Neutrophil (primary cell): ENCODE results near the gene DNAH3.

ENCODE experiments used
- H3K27ac ChIP-seq: fragments of 200-600 bp; sonication (generic); 2 replicates; pipeline ENCODE4 v1.5.1; 2016; ENCODE audit warnings: mild to moderate bottlenecking, moderate library complexity
- H3K27me3 ChIP-seq: fragments of 200-600 bp; sonication (generic); 2 replicates; pipeline ENCODE4 v1.6.0; 2016; ENCODE audit warnings: mild to moderate bottlenecking
- H3K36me3 ChIP-seq: fragments of 200-600 bp; sonication (generic); 2 replicates; pipeline ENCODE4 v1.5.1; 2017
- H3K4me1 ChIP-seq, 2 experiments: fragments of 200-600 bp in 1 of 2; sonication (generic) in 1 of 2; 1 replicate in 1 of 2; 2 replicates in 1 of 2; pipeline versions ENCODE4 v1.5.1 to v1.6.1; 2013 to 2016; ENCODE audit warnings: low read depth in 1 of 2, low read length in 1 of 2, mild to moderate bottlenecking in 1 of 2, moderate library complexity in 1 of 2; ENCODE audit not compliant: control insufficient read depth in 1 of 2, insufficient read depth in 1 of 2
- H3K4me3 ChIP-seq, 2 experiments: fragments of 200-600 bp in 1 of 2; sonication (generic) in 1 of 2; 1 replicate in 1 of 2; 2 replicates in 1 of 2; pipeline ENCODE4 v1.5.1; 2013 to 2016; ENCODE audit warnings: low read depth in 1 of 2, low read length in 1 of 2, mild to moderate bottlenecking in 1 of 2, moderate library complexity in 1 of 2
- H3K9me3 ChIP-seq: fragments of 200-600 bp; sonication (generic); 2 replicates; pipeline ENCODE4 v1.5.1; 2016
- CTCF ChIP-seq: fragments of 200-600 bp; sonication (generic); IDR thresholded peaks from 2 replicates; pipeline ENCODE4 v1.5.1; 2016; ENCODE audit warnings: antibody characterized with exemption

The DNAH3 gene

GRCh38 chr16:21185659-21186325 is 35.1 kb upstream of the DNAH3 start:
- Histone ChIP-seq H3K27ac (no peak overlapping the region), H3K27me3 (peaks cover 4% of the 10 kb centered on the region), H3K36me3 (peaks cover 13% of the 10 kb centered on the region), H3K9me3 (no peaks in the 10 kb centered on the region), H3K4me3 (no peak overlapping the region), H3K4me1 (no peaks in the 10 kb centered on the region)
- TF ChIP-seq CTCF: no peak

GRCh38 chr16:21184834-21185233 is 34.2 kb upstream of the DNAH3 start:
- no peak for TF ChIP-seq CTCF

GRCh38 chr16:21183995-21184394 is 33.3 kb upstream of the DNAH3 start:
- H3K9me3 ChIP-seq: no peaks in the 10 kb centered on the region
- no peaks in the 10 kb centered on the region for H3K4me1 ChIP-seq
- TF ChIP-seq CTCF: no peak
- H3K27me3 ChIP-seq: peaks cover 4% of the 10 kb centered on the region
- no peak overlapping the region for H3K27ac ChIP-seq
- H3K4me3 ChIP-seq: no peak overlapping the region
- peaks cover 13% of the 10 kb centered on the region for H3K36me3 ChIP-seq

More at GRCh38 chr16:21184834-21185233, 34.2 kb upstream of the DNAH3 start:
- Histone ChIP-seq H3K9me3 (no peaks in the 10 kb centered on the region), H3K4me1 (no peaks in the 10 kb centered on the region), H3K4me3 (no peak overlapping the region), H3K27me3 (peaks cover 4% of the 10 kb centered on the region), H3K27ac (no peak overlapping the region), H3K36me3 (peaks cover 13% of the 10 kb centered on the region)

- TF ChIP-seq CTCF: no peak
- H3K4me3 ChIP-seq: no peak overlapping the region
- no peak overlapping the region for H3K27ac ChIP-seq
- no peaks in the 10 kb centered on the region for H3K4me1 ChIP-seq
- peaks cover 13% of the 10 kb centered on the region for H3K36me3 ChIP-seq
- no peaks in the 10 kb centered on the region for H3K9me3 ChIP-seq
- no peaks in the 10 kb centered on the region for H3K27me3 ChIP-seq
These were observed 29.3 kb upstream of the DNAH3 start for GRCh38 chr16:21179983-21180365.

GRCh38 chr16:21179126-21179982 is 28.7 kb upstream of the DNAH3 start:
- no peak for TF ChIP-seq CTCF

More at GRCh38 chr16:21179126-21179982, 28.7 kb upstream of the DNAH3 start:
- Histone ChIP-seq H3K4me3 (no peak overlapping the region), H3K9me3 (no peaks in the 10 kb centered on the region), H3K27ac (no peak overlapping the region), H3K27me3 (no peaks in the 10 kb centered on the region), H3K36me3 (peaks cover 17% of the 10 kb centered on the region), H3K4me1 (no peaks in the 10 kb centered on the region)
